Measurements from ENCODE around the gene NSD1.

DNA sequence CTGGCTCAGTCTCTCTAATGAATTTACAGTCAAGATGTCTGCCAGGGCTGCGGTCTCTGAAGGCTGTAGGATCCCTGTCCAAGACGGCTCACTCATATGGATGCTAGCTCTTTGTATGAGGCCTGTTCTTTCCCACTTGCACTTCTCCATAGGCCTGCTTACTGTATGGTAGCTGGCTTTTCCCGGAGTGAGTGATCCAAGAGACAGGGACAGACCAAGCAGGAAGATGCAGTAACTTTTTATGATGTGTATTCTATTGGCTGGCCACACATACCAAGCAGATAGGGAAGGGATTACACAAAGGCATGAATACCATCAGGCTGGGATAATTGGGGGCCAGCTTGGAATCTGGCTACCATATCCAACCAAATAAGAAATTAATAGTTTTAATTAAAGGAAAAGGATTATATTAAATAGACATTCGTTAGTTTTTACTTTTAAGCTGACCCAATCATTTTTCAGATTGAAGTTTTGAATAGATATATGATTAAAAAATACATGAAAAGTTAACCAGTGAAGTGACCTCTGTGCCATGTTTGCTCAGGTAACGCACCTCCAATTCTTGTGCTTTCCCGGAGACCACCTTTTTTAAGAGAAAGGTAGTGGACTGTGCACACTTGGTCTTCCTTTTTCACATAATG is 20.6 kb downstream of the NSD1 start:
- TF ChIP-seq, protein P1, sequence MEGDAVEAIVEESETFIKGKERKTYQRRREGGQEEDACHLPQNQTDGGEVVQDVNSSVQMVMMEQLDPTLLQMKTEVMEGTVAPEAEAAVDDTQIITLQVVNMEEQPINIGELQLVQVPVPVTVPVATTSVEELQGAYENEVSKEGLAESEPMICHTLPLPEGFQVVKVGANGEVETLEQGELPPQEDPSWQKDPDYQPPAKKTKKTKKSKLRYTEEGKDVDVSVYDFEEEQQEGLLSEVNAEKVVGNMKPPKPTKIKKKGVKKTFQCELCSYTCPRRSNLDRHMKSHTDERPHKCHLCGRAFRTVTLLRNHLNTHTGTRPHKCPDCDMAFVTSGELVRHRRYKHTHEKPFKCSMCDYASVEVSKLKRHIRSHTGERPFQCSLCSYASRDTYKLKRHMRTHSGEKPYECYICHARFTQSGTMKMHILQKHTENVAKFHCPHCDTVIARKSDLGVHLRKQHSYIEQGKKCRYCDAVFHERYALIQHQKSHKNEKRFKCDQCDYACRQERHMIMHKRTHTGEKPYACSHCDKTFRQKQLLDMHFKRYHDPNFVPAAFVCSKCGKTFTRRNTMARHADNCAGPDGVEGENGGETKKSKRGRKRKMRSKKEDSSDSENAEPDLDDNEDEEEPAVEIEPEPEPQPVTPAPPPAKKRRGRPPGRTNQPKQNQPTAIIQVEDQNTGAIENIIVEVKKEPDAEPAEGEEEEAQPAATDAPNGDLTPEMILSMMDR (IDR thresholded peaks at IDR 0.05; ENCODE audit: poor library complexity): no peak
- no peak for TF ChIP-seq EZH2phosphoT487 (IDR thresholded peaks at IDR 0.05; ENCODE audit: low read depth, severe bottlenecking, unreplicated experiment)
